Measurements from ENCODE around the gene SCGB1C1. TPM values are rescaled to one million over a fixed set of nuclear protein-coding genes. Genes with fewer than 3 reads are reported as not detected.

The SCGB1C1 gene
- total RNA-seq, 1 experiment from 2014 or later = not detected

- DNase-seq = peak; percentile 4 to 37
- Mint-ChIP-seq H3K9me3 (ENCODE audit: unreplicated experiment) (no peaks in the 10 kb centered on the region), H3K27me3 (ENCODE audit: insufficient read depth, unreplicated experiment) (no peaks in the 10 kb centered on the region), H3K4me3 (ENCODE audit: unreplicated experiment) (no peak overlapping the region), H3K4me1 (ENCODE audit: low read depth, unreplicated experiment) (no peaks in the 10 kb centered on the region), H3K36me3 (ENCODE audit: insufficient read depth, unreplicated experiment) (peaks cover 28% of the 10 kb centered on the region), H3K27ac (ENCODE audit: unreplicated experiment) (no peak overlapping the region)
- intact Hi-C loops (cut with micrococcal nuclease; ENCODE audit: unreplicated experiment) = no loop called here
- no peak for TF ChIP-seq CTCF (IDR thresholded peaks at IDR 0.05; ENCODE audit: insufficient read depth in 1 of 2, low read depth in 1 of 2, low read length in 1 of 2, severe bottlenecking in 1 of 2, unreplicated experiment in 1 of 2)
- no peak overlapping the region for H3K4me3 ChIP-seq (ENCODE audit: low read depth, low read length)
- H3K36me3 ChIP-seq (ENCODE audit: control insufficient read depth, insufficient read depth, low read length) = no peaks in the 10 kb centered on the region; the same call in none of the 2 replicates
- H3K4me1 ChIP-seq = no peaks in the 10 kb centered on the region
- H3K9me3 ChIP-seq = no peaks in the 10 kb centered on the region
- no peaks in the 10 kb centered on the region for H3K27me3 ChIP-seq (replicated peaks; ENCODE audit: control insufficient read depth, insufficient read depth, low read length)
- BruUV-seq (replicated peaks) = no TSS peak
- POLR2A ChIA-PET = no interaction called here
- CTCF ChIA-PET = no interaction called here
Observed at GRCh38 chr11:199782-200181, 6.9 kb downstream of the SCGB1C1 start.

GRCh38 chr11:200224-201003, 7.5 kb downstream of the SCGB1C1 start:
- intact Hi-C loops (cut with micrococcal nuclease; ENCODE audit: unreplicated experiment) = no loop called here

DNA sequence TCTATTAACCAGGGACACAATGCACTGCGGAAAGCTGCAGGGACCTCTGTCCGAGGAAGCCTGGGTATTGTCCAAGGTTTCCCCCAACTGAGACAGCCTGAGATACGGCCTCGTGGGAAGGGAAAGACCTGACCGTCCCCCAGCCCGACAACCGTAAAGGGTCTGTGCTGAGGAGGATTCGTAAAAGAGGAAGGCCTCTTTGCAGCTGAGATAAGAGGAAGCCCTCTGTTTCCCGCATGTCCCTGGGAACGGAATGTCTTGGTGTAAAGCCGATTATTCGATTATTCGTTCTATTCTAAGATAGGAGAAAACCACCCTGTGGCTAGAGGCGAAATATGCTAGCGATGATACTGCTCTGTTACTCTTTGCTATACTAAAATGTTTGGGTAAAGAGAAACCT, 9.1 kb downstream of the SCGB1C1 start:
- no TSS peak for BruUV-seq (replicated peaks)
- intact Hi-C loops (cut with micrococcal nuclease; ENCODE audit: unreplicated experiment) = no loop called here
- CTCF ChIA-PET = no interaction called here
- peaks cover 34% of the 10 kb centered on the region for H3K36me3 Mint-ChIP-seq (ENCODE audit: insufficient read depth, unreplicated experiment)
- peaks cover 2% of the 10 kb centered on the region for H3K36me3 ChIP-seq (ENCODE audit: control insufficient read depth, insufficient read depth, low read length)
- H3K27me3 Mint-ChIP-seq (ENCODE audit: insufficient read depth, unreplicated experiment) = no peaks in the 10 kb centered on the region
- H3K27me3 ChIP-seq (replicated peaks; ENCODE audit: control insufficient read depth, insufficient read depth, low read length) = no peaks in the 10 kb centered on the region
- peaks cover 5% of the 10 kb centered on the region; the same call in 1 of the 2 replicates for H3K4me1 ChIP-seq
- H3K9me3 Mint-ChIP-seq (ENCODE audit: unreplicated experiment) = no peaks in the 10 kb centered on the region
- H3K27ac Mint-ChIP-seq (ENCODE audit: unreplicated experiment) = no peak overlapping the region
- POLR2A ChIA-PET = no interaction called here
- H3K4me3 Mint-ChIP-seq (ENCODE audit: unreplicated experiment) = no peak overlapping the region
- no peaks in the 10 kb centered on the region for H3K4me1 Mint-ChIP-seq (ENCODE audit: low read depth, unreplicated experiment)
- H3K4me3 ChIP-seq (ENCODE audit: low read depth, low read length) = no peak overlapping the region
- no peak for DNase-seq
- no peaks in the 10 kb centered on the region for H3K9me3 ChIP-seq
- TF ChIP-seq CTCF (IDR thresholded peaks at IDR 0.05; ENCODE audit: insufficient read depth in 1 of 2, low read depth in 1 of 2, low read length in 1 of 2, severe bottlenecking in 1 of 2, unreplicated experiment in 1 of 2) = no peak

More at GRCh38 chr11:200224-201003, 7.5 kb downstream of the SCGB1C1 start:
- no peak overlapping the region for H3K27ac Mint-ChIP-seq (ENCODE audit: unreplicated experiment)
- no peaks in the 10 kb centered on the region for H3K27me3 Mint-ChIP-seq (ENCODE audit: insufficient read depth, unreplicated experiment)
- no peaks in the 10 kb centered on the region for H3K4me1 ChIP-seq
- H3K4me3 Mint-ChIP-seq (ENCODE audit: unreplicated experiment) = no peak overlapping the region
- no peaks in the 10 kb centered on the region for H3K9me3 ChIP-seq
- H3K36me3 Mint-ChIP-seq (ENCODE audit: insufficient read depth, unreplicated experiment) = peaks cover 28% of the 10 kb centered on the region
- no TSS peak for BruUV-seq (replicated peaks)
- POLR2A ChIA-PET = no interaction called here
- H3K4me3 ChIP-seq (ENCODE audit: low read depth, low read length) = no peak overlapping the region
- H3K9me3 Mint-ChIP-seq (ENCODE audit: unreplicated experiment) = no peaks in the 10 kb centered on the region
- no peaks in the 10 kb centered on the region for H3K4me1 Mint-ChIP-seq (ENCODE audit: low read depth, unreplicated experiment)
- no peaks in the 10 kb centered on the region for H3K27me3 ChIP-seq (replicated peaks; ENCODE audit: control insufficient read depth, insufficient read depth, low read length)
- TF ChIP-seq CTCF (IDR thresholded peaks at IDR 0.05; ENCODE audit: insufficient read depth in 1 of 2, low read depth in 1 of 2, low read length in 1 of 2, severe bottlenecking in 1 of 2, unreplicated experiment in 1 of 2) = no peak
- peaks cover 1% of the 10 kb centered on the region for H3K36me3 ChIP-seq (ENCODE audit: control insufficient read depth, insufficient read depth, low read length)
- peak in 1 of 2 experiments; percentile 23 for DNase-seq
- CTCF ChIA-PET = interaction anchor here (0.6 kb wide), 1 partner anchor 222 kb away, joined by 3 read pairs; no protein-coding TSS in a partner anchor
